ENCODE measurements around the gene TET1.

- no peak for TF ChIP-seq PCBP2 (optimal IDR thresholded peaks at IDR 0.05; ENCODE audit: low read depth, low read length, poor library complexity, severe bottlenecking)
- TF ChIP-seq MAX (IDR thresholded peaks at IDR 0.05) = no peak
- TF ChIP-seq TSC22D2 (CRISPR knock-in tag; IDR thresholded peaks at IDR 0.05; ENCODE audit: borderline replicate concordance) = no peak
- TF ChIP-seq ZNF138 (CRISPR knock-in tag; IDR thresholded peaks at IDR 0.05; ENCODE audit: low read depth) = no peak
- no peak for TF ChIP-seq HNRNPL (IDR thresholded peaks at IDR 0.05; ENCODE audit: low read depth, low read length)
These were observed 324 bp upstream of the TET1 start for GRCh38 chr10:68559841-68560185.

Measured in HepG2 (cell line).